Chondrocyte (in vitro differentiated cells): ENCODE results near the gene RPRM. TPM values are rescaled to one million over a fixed set of nuclear protein-coding genes. Genes with fewer than 3 reads are reported as not detected.

Source experiments
- DNase-seq: peaks from one replicate; pipeline ENCODE4 v3.0.0; 2021; ENCODE audit warnings: mixed read lengths, low spot score
- H3K27ac Mint-ChIP-seq: one replicate; pipeline ENCODE4 v1.8.0; 2021; ENCODE audit warnings: mild to moderate bottlenecking, moderate library complexity, mixed read lengths; ENCODE audit not compliant: unreplicated experiment
- H3K27me3 Mint-ChIP-seq: 2 replicates; pipeline ENCODE4 v1.8.0; 2021; ENCODE audit warnings: low read depth, mixed read lengths
- H3K36me3 Mint-ChIP-seq: 2 replicates; pipeline ENCODE4 v1.8.0; 2021; ENCODE audit warnings: low read depth, mixed read lengths
- H3K4me1 Mint-ChIP-seq: 2 replicates; pipeline ENCODE4 v1.8.0; 2021; ENCODE audit warnings: low read depth, mild to moderate bottlenecking, mixed read lengths
- H3K4me3 Mint-ChIP-seq: one replicate; pipeline ENCODE4 v1.8.0; 2021; ENCODE audit warnings: mild to moderate bottlenecking, moderate library complexity, mixed read lengths; ENCODE audit not compliant: unreplicated experiment
- H3K9me3 Mint-ChIP-seq: 2 replicates; pipeline ENCODE4 v1.8.0; 2021; ENCODE audit warnings: low read depth, mixed read lengths
- total RNA-seq: library from RNA; stranded (reverse); gene quantifications from 3 replicates; pipeline ENCODE4 v1.2.1, GENCODE V29; 2021
- TF ChIP-seq, protein P1 (sequence below): fragments of 200-600 bp; sonication (generic); IDR thresholded peaks from 2 replicates; pipeline ENCODE4 v1.5.0; 2021; ENCODE audit warnings: antibody characterized with exemption, mild to moderate bottlenecking, moderate library complexity

The RPRM gene
- total RNA-seq, 1 donor from 2014 or later: not detected

- Mint-ChIP-seq H3K4me1 (peaks cover 13% of the 10 kb centered on the region), H3K27ac (no peak overlapping the region), H3K9me3 (no peaks in the 10 kb centered on the region), H3K4me3 (no peak overlapping the region), H3K36me3 (no peaks in the 10 kb centered on the region), H3K27me3 (peaks cover 55% of the 10 kb centered on the region)
- no peak for DNase-seq
- TF ChIP-seq, protein P1, sequence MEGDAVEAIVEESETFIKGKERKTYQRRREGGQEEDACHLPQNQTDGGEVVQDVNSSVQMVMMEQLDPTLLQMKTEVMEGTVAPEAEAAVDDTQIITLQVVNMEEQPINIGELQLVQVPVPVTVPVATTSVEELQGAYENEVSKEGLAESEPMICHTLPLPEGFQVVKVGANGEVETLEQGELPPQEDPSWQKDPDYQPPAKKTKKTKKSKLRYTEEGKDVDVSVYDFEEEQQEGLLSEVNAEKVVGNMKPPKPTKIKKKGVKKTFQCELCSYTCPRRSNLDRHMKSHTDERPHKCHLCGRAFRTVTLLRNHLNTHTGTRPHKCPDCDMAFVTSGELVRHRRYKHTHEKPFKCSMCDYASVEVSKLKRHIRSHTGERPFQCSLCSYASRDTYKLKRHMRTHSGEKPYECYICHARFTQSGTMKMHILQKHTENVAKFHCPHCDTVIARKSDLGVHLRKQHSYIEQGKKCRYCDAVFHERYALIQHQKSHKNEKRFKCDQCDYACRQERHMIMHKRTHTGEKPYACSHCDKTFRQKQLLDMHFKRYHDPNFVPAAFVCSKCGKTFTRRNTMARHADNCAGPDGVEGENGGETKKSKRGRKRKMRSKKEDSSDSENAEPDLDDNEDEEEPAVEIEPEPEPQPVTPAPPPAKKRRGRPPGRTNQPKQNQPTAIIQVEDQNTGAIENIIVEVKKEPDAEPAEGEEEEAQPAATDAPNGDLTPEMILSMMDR: no peak
These were observed 1.0 kb upstream of the RPRM start for GRCh38 chr2:153479573-153479972.

DNA sequence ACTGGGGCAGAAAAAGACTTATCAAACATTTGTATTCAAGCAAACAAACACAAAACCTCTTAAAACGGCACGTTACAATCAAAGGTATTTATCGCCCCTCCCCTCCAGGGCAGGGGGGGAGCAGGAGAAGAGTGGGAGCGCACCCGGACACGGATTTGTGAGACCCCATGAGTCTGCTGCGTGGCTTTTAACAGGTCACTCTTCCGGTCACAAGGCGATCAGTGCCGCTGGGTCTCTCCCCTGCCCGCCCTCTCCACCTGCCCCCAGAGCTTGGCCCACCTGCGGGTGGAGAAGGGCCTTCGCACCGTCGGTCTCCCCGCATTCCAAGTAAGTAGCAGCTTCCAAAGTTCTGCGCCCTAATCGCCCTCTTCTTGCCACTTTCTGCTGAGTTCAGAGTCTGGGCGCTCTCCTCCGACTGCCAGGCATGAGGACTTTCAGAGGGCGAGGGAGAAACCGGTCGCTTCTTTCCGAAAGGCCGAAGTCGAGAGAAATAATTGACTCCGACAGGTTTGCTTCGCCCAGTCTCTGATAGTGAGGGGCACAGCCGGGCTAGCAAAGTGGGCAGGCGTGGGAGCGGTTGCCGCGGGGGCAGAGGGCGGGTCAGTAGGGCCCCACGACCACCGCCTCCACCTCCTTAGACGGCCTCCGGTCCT, 800 bp downstream of the RPRM start:
- no peak overlapping the region for H3K27ac Mint-ChIP-seq
- H3K36me3 Mint-ChIP-seq: no peaks in the 10 kb centered on the region
- peaks cover 13% of the 10 kb centered on the region for H3K4me1 Mint-ChIP-seq
- H3K4me3 Mint-ChIP-seq: peak overlapping the region; percentile 59
- TF ChIP-seq, protein P1: no peak
- DNase-seq: no peak
- H3K27me3 Mint-ChIP-seq: peaks cover 61% of the 10 kb centered on the region
- no peaks in the 10 kb centered on the region for H3K9me3 Mint-ChIP-seq

GRCh38 chr2:153476816-153477635, 1.5 kb downstream of the RPRM start:
- TF ChIP-seq, protein P1: peak; percentile 40
- no peak overlapping the region for H3K27ac Mint-ChIP-seq
- no peaks in the 10 kb centered on the region for H3K36me3 Mint-ChIP-seq
- H3K27me3 Mint-ChIP-seq: peaks cover 62% of the 10 kb centered on the region
- peaks cover 13% of the 10 kb centered on the region for H3K4me1 Mint-ChIP-seq
- H3K4me3 Mint-ChIP-seq: no peak overlapping the region
- no peak for DNase-seq
- H3K9me3 Mint-ChIP-seq: no peaks in the 10 kb centered on the region

DNA sequence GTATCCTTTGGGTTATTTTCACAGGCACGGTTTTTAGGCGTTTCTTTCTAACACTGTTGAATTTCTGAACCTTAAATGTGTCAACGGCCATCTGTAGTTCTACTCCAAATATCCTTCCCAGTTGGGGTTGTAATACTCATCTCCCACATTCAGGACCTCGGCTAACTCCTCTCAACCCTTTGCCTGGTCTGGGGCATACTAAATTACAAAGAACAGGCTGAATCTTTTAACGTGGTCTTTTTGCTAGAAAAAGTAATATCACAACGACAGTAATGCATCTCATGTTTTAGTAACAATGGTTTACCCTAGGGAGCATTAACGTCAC, 2.1 kb downstream of the RPRM start:
- no peak overlapping the region for H3K27ac Mint-ChIP-seq

GRCh38 chr2:153474876-153475435, 3.6 kb downstream of the RPRM start:
- TF ChIP-seq, protein P1: no peak
- Mint-ChIP-seq H3K36me3 (no peaks in the 10 kb centered on the region), H3K4me1 (peaks cover 13% of the 10 kb centered on the region), H3K9me3 (no peaks in the 10 kb centered on the region), H3K27ac (no peak overlapping the region), H3K4me3 (no peak overlapping the region), H3K27me3 (peaks cover 56% of the 10 kb centered on the region)
- DNase-seq: no peak

More for the DNA sequence above, 2.1 kb downstream of the RPRM start:
- no peaks in the 10 kb centered on the region for H3K9me3 Mint-ChIP-seq
- H3K36me3 Mint-ChIP-seq: no peaks in the 10 kb centered on the region
- no peak overlapping the region for H3K4me3 Mint-ChIP-seq
- peaks cover 64% of the 10 kb centered on the region for H3K27me3 Mint-ChIP-seq
- DNase-seq: no peak
- TF ChIP-seq, protein P1: no peak
- H3K4me1 Mint-ChIP-seq: peaks cover 13% of the 10 kb centered on the region
